HG03175 (cell line): ENCODE measurements around the gene CUEDC1.
A peak's percentile ranks its signal among the peaks of the same experiment; 100 is the strongest.

Experiments
- ATAC-seq: cut with Tn5 transposase; IDR thresholded peaks from one replicate; pipeline ENCODE4 v1.9.1; 2021; ENCODE audit warnings: mild to moderate bottlenecking, moderate library complexity; ENCODE audit not compliant: unreplicated experiment

CUEDC1 gene

GRCh38 chr17:57900991-57901743 is 54.0 kb downstream of the CUEDC1 start:
- ATAC-seq = no peak

GRCh38 chr17:57899822-57900221 is 55.4 kb downstream of the CUEDC1 start:
- ATAC-seq = no peak

- ATAC-seq = no peak
These were observed 55.8 kb downstream of the CUEDC1 start for GRCh38 chr17:57899391-57899790.

GRCh38 chr17:57898487-57899311 is 56.5 kb downstream of the CUEDC1 start:
- ATAC-seq = no peak

GRCh38 chr17:57895382-57896060 is 59.7 kb downstream of the CUEDC1 start:
- ATAC-seq = no peak

- no peak for ATAC-seq
These were observed 60.4 kb downstream of the CUEDC1 start for GRCh38 chr17:57894848-57895247.

GRCh38 chr17:57892820-57893595 is 62.2 kb downstream of the CUEDC1 start:
- no peak for ATAC-seq

GRCh38 chr17:57892146-57892819 is 62.9 kb downstream of the CUEDC1 start:
- ATAC-seq = peak; percentile 64

GRCh38 chr17:57890857-57891232 is 64.4 kb downstream of the CUEDC1 start:
- no peak for ATAC-seq

- no peak for ATAC-seq
These were observed 65.0 kb downstream of the CUEDC1 start for GRCh38 chr17:57889892-57890856.

GRCh38 chr17:57889252-57889651 is 66.0 kb downstream of the CUEDC1 start:
- ATAC-seq = no peak

GRCh38 chr17:57888311-57889216 is 66.6 kb downstream of the CUEDC1 start:
- no peak for ATAC-seq

- ATAC-seq = no peak
These were observed 68.1 kb downstream of the CUEDC1 start for GRCh38 chr17:57887161-57887560.

GRCh38 chr17:57886020-57886419 is 69.2 kb downstream of the CUEDC1 start:
- ATAC-seq = no peak

- ATAC-seq = no peak
These were observed 69.9 kb downstream of the CUEDC1 start for GRCh38 chr17:57885148-57885915.

GRCh38 chr17:57881783-57882351 is 73.3 kb downstream of the CUEDC1 start:
- no peak for ATAC-seq

GRCh38 chr17:57881143-57881542 is 74.1 kb downstream of the CUEDC1 start:
- ATAC-seq = no peak
